Activated B cell treated with CpG ODN at 0.5 μM for 24 hours (primary cell): ENCODE results near the gene HEBP1. TPM values are rescaled to one million over a fixed set of nuclear protein-coding genes. Genes with fewer than 3 reads are reported as not detected.
A peak's percentile ranks its signal among the peaks of the same experiment; 100 is the strongest.

Source experiments
- ATAC-seq: fragments of 200-7000 bp; cut with Tn5 transposase; one replicate; pipeline ENCODE4 v1.10.0; 2021; ENCODE audit warnings: low read depth, mild to moderate bottlenecking, moderate library complexity
- CTCF ChIA-PET: fragments of 350-600 bp; sonication (Branson Sonifier 250); formaldehyde crosslinking; loops from one replicate; lab custom pipeline; 2021; ENCODE audit warnings: antibody characterized with exemption; lab: Charles Lee
- POLR2A ChIA-PET: fragments of 350-600 bp; sonication (Branson Sonifier 250); formaldehyde crosslinking; loops from one replicate; lab custom pipeline; 2021; ENCODE audit warnings: antibody characterized with exemption; lab: Charles Lee
- DNase-seq: peaks from one replicate; pipeline ENCODE4 v3.0.0; 2022
- H3K27ac Mint-ChIP-seq: one replicate; pipeline ENCODE4 v1.8.0; 2020; ENCODE audit warnings: mixed read lengths
- H3K27me3 Mint-ChIP-seq: one replicate; pipeline ENCODE4 v1.8.0; 2021; ENCODE audit warnings: mixed read lengths
- H3K36me3 Mint-ChIP-seq: one replicate; pipeline ENCODE4 v1.8.0; 2021; ENCODE audit warnings: low read depth, mixed read lengths
- H3K4me1 Mint-ChIP-seq: one replicate; pipeline ENCODE4 v1.8.0; 2021; ENCODE audit warnings: mixed read lengths
- H3K4me3 Mint-ChIP-seq: one replicate; pipeline ENCODE4 v1.8.0; 2020; ENCODE audit warnings: mild to moderate bottlenecking, mixed read lengths
- H3K9me3 Mint-ChIP-seq: one replicate; pipeline ENCODE4 v1.8.0; 2020; ENCODE audit warnings: mixed read lengths
- intact Hi-C: fragments of 100-400 bp; cut with micrococcal nuclease; formaldehyde crosslinking; loops from one replicate; pipeline ENCODE4 v1.15.1; 2024
- total RNA-seq: library from RNA; stranded (reverse); gene quantifications from 2 replicates; pipeline ENCODE4 v1.2.3, GENCODE V29; 2022
- TF ChIP-seq, protein P1 (sequence below): fragments of 200-600 bp; IDR thresholded peaks from one replicate; pipeline ENCODE4 v1.8.0; 2022; ENCODE audit warnings: antibody characterized with exemption, mild to moderate bottlenecking

Gene HEBP1
- total RNA-seq, 1 donor from 2014 or later: 12.0 TPM

DNA sequence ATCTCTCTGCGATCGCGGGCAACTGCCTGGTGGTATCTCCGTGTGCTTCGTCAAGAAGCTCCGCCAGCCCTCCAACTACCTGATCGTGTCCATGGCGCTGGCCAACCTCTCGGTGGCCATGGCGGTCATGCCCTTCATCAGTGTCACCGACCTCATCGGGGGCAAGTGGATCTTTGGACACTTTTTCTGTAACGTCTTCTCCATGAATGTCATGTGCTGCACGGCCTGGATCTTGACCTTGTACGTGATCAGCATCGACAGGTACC lies 1.6 kb upstream of the HEBP1 start:
- peak overlapping the region; percentile 61 for H3K27ac Mint-ChIP-seq
- intact Hi-C loops: loop anchor here (2.0 to 5.0 kb wide), 3 partner anchors 213 to 1156 kb away; partner anchors contain the start of gene CREBL2
- H3K36me3 Mint-ChIP-seq: no peaks in the 10 kb centered on the region
- H3K4me3 Mint-ChIP-seq: peak overlapping the region; percentile 81
- ATAC-seq: no peak
- peaks cover 27% of the 10 kb centered on the region for H3K4me1 Mint-ChIP-seq
- H3K27me3 Mint-ChIP-seq: no peaks in the 10 kb centered on the region
- DNase-seq: no peak
- POLR2A ChIA-PET: no interaction called here
- no peaks in the 10 kb centered on the region for H3K9me3 Mint-ChIP-seq
- CTCF ChIA-PET: no interaction called here
- TF ChIP-seq, protein P1, sequence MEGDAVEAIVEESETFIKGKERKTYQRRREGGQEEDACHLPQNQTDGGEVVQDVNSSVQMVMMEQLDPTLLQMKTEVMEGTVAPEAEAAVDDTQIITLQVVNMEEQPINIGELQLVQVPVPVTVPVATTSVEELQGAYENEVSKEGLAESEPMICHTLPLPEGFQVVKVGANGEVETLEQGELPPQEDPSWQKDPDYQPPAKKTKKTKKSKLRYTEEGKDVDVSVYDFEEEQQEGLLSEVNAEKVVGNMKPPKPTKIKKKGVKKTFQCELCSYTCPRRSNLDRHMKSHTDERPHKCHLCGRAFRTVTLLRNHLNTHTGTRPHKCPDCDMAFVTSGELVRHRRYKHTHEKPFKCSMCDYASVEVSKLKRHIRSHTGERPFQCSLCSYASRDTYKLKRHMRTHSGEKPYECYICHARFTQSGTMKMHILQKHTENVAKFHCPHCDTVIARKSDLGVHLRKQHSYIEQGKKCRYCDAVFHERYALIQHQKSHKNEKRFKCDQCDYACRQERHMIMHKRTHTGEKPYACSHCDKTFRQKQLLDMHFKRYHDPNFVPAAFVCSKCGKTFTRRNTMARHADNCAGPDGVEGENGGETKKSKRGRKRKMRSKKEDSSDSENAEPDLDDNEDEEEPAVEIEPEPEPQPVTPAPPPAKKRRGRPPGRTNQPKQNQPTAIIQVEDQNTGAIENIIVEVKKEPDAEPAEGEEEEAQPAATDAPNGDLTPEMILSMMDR: no peak

DNA sequence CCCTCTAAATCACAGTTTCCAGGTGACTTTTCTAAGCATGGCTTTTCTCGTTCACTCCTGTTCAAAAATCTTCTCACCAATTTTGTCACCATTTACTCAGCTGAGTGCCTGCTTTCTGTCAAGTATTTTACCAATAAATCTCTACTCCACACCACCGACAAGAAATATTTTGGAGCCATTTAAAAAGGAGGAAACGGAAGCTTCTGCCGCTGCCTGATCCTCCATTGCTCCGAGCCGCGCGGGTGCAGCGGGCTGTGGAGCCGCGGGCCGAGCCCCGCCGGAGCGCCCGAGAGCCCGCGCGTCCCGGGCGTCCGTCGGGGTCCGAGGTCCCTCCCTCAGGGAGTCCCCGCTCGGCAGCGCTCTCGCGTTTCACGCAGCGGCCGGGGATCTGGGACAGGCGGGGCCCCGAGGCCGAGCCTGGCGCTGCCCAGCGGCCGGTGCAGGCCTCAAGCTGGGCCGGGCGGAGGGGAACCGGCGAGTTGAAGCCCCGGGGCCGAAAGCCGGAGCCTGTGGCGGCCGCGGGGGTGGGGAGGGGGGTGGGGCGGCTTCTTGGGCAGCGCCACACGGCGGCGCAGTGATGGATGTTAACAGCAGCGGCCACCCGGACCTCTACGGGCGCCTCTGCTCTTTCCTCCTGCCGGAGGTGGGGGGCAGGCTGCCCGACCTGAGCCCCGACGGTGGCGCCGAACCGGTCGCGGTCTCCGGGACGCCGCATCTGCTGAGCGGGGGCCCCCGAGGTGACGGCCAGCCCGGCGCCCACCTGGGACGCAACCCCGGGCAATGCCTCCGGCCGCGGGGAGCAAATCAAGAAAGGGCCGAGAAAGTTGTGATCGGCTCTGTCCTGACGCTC lies 1.1 kb upstream of the HEBP1 start:
- H3K27me3 Mint-ChIP-seq: no peaks in the 10 kb centered on the region
- H3K4me3 Mint-ChIP-seq: peak overlapping the region; percentile 87
- peak overlapping the region; percentile 84 for H3K27ac Mint-ChIP-seq
- H3K36me3 Mint-ChIP-seq: no peaks in the 10 kb centered on the region
- intact Hi-C loops: loop anchor here (1.0 to 5.0 kb wide), 11 partner anchors 43 to 1156 kb away; partner anchors contain the start of genes BORCS5, CREBL2, DDX47 and EMP1
- POLR2A ChIA-PET: interaction anchor here (0.6 to 1.1 kb wide), 3 partner anchors 8 to 644 kb away, joined by 3 to 4 read pairs (median 4); partner anchors contain the start of gene DDX47
- CTCF ChIA-PET: interaction anchor here (1.0 kb wide), 1 partner anchor 211 kb away, joined by 3 read pairs; no protein-coding TSS in a partner anchor
- ATAC-seq (peak; percentile 7), DNase-seq (peak; percentile 57)
- no peaks in the 10 kb centered on the region for H3K9me3 Mint-ChIP-seq
- TF ChIP-seq, protein P1: no peak
- peaks cover 27% of the 10 kb centered on the region for H3K4me1 Mint-ChIP-seq

DNA sequence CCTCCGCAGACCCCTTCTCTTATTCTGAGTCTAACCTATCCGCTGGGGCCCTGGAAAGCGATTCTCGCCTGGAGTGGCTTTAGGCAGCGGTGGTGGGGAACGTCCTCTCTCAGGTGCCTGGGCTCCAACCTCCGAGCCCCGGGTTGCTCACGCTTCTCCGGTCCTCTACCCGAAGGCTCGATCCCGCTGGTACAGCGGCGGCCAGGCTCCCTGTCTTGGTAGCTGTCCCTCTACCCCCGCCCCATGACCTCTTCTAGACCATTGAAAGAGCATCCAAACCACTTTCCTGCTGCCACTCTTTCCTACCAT lies 505 bp upstream of the HEBP1 start:
- no peak for DNase-seq
- H3K4me1 Mint-ChIP-seq: peaks cover 27% of the 10 kb centered on the region
- no peaks in the 10 kb centered on the region for H3K9me3 Mint-ChIP-seq
- TF ChIP-seq, protein P1: no peak
- ChIA-PET CTCF (interaction anchor here (1.0 kb wide), 1 partner anchor 212 kb away, joined by 3 read pairs; no protein-coding TSS in a partner anchor), POLR2A (interaction anchor here (0.9 to 1.1 kb wide), 2 partner anchors 187 to 643 kb away, joined by 3 to 4 read pairs; partner anchors contain the start of gene DDX47)
- no peaks in the 10 kb centered on the region for H3K36me3 Mint-ChIP-seq
- no peaks in the 10 kb centered on the region for H3K27me3 Mint-ChIP-seq
- ATAC-seq: no peak
- intact Hi-C loops: loop anchor here (1.0 to 5.0 kb wide), 11 partner anchors 44 to 1157 kb away; partner anchors contain the start of genes BORCS5, CREBL2, DDX47 and EMP1
- H3K27ac Mint-ChIP-seq: peak overlapping the region; percentile 84
- peak overlapping the region; percentile 87 for H3K4me3 Mint-ChIP-seq

DNA sequence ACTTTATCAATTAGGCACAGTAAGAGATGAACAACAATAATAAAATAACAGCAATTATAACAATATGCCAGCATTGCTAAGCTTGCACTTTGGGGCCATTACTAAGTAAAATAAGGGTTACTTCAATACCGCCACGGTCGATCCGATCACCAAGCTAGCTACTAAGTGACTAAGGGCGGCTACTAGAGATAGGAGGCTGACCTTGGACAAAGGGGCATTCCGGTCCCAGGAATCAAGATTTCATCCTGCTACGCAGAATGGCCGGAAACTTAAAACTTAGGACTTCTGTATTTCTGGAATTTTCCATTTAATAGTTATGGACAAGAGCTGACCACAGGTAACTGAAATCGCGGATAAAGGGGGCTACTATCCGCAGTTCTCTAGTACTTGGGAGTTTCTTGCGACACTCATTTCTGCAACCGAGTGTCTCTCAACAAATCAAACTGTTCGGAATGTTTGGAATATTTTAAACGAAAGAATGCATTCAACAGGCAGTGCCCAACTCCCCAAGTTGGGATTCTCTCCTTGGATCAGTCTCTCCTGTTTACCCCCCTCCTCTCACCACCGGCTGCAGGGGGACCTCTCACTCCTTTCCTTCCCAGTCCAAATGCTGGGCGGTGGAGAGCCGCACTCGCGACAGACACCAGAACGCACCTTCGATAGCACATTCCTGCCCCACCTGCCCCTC lies 650 bp downstream of the HEBP1 start:
- DNase-seq (no peak), ATAC-seq (no peak)
- Mint-ChIP-seq H3K36me3 (no peaks in the 10 kb centered on the region), H3K4me1 (peaks cover 27% of the 10 kb centered on the region), H3K27ac (peak overlapping the region; percentile 37), H3K4me3 (peak overlapping the region; percentile 87), H3K27me3 (no peaks in the 10 kb centered on the region), H3K9me3 (no peaks in the 10 kb centered on the region)
- ChIA-PET POLR2A (interaction anchor here (0.6 kb wide), 1 partner anchor 76 kb away, joined by 11 read pairs; no protein-coding TSS in a partner anchor), CTCF (no interaction called here)
- TF ChIP-seq, protein P1: no peak
- intact Hi-C loops: no loop called here

DNA sequence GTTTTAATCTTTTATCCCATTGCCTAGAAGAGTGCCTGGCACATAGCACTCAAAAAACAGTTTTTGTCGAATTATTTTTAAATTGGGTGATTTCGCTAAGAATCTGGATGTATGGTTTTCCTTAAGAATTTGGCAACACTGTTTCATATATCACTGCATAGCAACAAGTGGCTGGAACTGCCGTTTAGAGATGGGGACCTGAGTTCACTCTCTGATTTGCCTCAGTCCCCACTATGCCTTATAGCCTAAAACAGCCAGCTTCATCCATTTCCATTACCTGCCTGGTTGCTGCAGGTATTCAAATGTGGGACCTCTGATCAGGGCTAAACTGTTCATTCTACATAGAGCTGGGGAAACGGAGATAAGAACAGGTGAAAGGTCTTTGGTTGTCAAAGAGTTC lies 1.8 kb downstream of the HEBP1 start:
- intact Hi-C loops: no loop called here
- no peak overlapping the region for H3K27ac Mint-ChIP-seq
- H3K36me3 Mint-ChIP-seq: no peaks in the 10 kb centered on the region
- CTCF ChIA-PET: no interaction called here
- TF ChIP-seq, protein P1: no peak
- POLR2A ChIA-PET: no interaction called here
- no peaks in the 10 kb centered on the region for H3K9me3 Mint-ChIP-seq
- no peak overlapping the region for H3K4me3 Mint-ChIP-seq
- H3K4me1 Mint-ChIP-seq: peaks cover 29% of the 10 kb centered on the region
- no peaks in the 10 kb centered on the region for H3K27me3 Mint-ChIP-seq
- DNase-seq (no peak), ATAC-seq (no peak)
